Mononuclear cell (primary cell): ENCODE data around the gene TMBIM4. TPM values are rescaled to one million over a fixed set of nuclear protein-coding genes. Genes with fewer than 3 reads are reported as not detected.

Experiments used
- H3K27me3 ChIP-seq: 2 replicates; pipeline ENCODE4 v1.6.0; 2011; ENCODE audit warnings: low read length, control low read depth; ENCODE audit not compliant: insufficient read depth
- H3K4me1 ChIP-seq: 2 replicates; pipeline ENCODE4 v1.5.1; 2011; ENCODE audit warnings: mild to moderate bottlenecking, low read length, control low read depth; ENCODE audit not compliant: insufficient read depth
- H3K4me3 ChIP-seq: 2 replicates; pipeline ENCODE4 v1.5.1; 2011; ENCODE audit warnings: mild to moderate bottlenecking, low read length, moderate library complexity
- H3K9me3 ChIP-seq: 2 replicates; pipeline ENCODE4 v1.5.1; 2011; ENCODE audit warnings: low read depth, mild to moderate bottlenecking, control low read depth, low read length
- total RNA-seq: library from RNA; depleted of rRNA; stranded (reverse); fragments of >200 nt; gene quantifications from one replicate; pipeline ENCODE4 v1.2.3, GENCODE V29; 2012

TMBIM4 gene
- total RNA-seq, 1 donor, result 69.9 TPM

DNA sequence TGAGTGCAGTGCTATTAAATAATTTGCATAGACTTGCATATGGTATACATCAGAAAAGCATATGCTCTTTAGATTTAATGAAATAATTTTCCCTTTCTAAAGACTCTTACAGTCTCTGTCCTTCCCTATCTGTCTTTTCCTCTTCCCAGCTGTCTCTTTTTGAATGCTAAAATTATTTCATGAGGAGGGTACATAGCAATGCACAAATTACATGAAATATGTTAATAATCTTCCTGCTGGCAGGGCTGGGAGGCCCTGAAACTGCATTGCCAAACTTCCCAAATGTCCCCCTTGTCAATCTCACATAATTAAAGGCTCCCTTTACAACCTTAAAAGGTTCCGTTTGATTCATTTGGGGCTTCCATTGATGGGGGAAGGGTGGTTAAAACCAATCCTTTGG is 61.4 kb downstream of the TMBIM4 start:
- H3K9me3 ChIP-seq, result no peaks in the 10 kb centered on the region
- H3K4me3 ChIP-seq, result no peak overlapping the region
- no peaks in the 10 kb centered on the region for H3K27me3 ChIP-seq
- H3K4me1 ChIP-seq, result peaks cover 7% of the 10 kb centered on the region

DNA sequence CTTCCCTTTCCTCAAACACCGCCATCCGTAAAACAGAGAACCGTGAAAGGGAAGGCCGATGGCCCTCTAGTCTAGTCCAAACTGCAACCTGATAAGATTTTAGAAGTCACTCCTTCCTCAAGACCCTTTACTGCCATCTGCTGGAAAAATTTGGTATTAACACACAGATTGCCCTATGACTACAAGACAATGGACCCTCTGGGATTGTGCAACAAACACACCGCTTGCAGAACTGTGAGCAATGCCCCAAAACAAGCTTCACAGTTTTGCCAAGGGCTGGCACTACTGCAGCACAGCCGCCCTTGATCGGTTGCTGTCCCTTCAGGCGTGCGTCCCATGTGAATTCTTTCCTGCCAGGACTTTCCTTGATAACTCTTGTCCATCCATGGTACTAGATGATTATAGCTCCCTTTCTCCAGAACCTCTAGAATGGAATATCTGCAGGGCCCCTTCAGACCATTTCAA is 62.3 kb downstream of the TMBIM4 start:
- no peaks in the 10 kb centered on the region for H3K9me3 ChIP-seq
- H3K4me1 ChIP-seq, result peaks cover 7% of the 10 kb centered on the region
- H3K27me3 ChIP-seq, result no peaks in the 10 kb centered on the region
- no peak overlapping the region for H3K4me3 ChIP-seq

DNA sequence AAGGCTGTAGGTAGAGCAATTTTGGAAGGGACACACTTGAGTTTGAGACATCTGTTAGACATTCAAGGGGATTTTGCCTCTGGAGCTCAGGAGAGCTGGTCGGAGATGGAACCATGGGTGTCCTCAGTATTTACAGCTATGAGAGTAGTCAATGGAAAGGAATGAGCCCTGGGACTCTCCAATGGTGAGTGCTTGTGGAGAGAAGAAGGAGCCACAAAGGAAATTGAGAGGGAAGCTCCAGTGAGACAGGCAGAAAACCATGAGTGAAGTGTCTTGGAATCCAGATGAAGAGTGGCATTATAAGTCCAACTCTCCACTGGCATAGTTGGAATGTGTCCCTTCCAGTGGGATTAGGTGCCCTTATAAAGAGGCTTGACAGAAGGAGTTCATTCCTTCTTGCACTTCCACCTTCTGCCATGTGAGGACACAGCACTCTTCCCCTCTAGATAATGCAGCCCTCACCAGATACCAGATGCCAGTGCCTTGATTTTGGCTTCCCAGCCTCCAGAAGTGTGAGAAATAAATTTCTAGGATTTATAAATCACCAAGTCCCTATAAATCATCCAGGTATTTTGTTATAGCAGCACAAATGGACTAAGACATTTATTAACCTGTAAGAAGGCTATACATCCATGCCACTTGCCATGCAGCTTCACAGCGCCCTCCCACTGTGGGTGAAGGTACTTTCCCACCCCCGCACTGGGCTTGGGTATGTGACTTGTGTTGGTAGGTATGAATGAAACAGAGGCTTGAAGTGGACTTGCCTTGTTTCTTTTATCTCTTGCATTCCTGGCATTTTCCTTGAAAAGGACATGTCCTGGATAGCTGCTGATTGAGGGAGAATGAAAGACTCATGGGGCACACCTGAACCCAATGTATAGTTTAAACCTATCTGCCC is 66.5 kb downstream of the TMBIM4 start:
- H3K27me3 ChIP-seq, result no peaks in the 10 kb centered on the region
- no peaks in the 10 kb centered on the region for H3K9me3 ChIP-seq
- H3K4me1 ChIP-seq, result peaks cover 7% of the 10 kb centered on the region
- no peak overlapping the region for H3K4me3 ChIP-seq

DNA sequence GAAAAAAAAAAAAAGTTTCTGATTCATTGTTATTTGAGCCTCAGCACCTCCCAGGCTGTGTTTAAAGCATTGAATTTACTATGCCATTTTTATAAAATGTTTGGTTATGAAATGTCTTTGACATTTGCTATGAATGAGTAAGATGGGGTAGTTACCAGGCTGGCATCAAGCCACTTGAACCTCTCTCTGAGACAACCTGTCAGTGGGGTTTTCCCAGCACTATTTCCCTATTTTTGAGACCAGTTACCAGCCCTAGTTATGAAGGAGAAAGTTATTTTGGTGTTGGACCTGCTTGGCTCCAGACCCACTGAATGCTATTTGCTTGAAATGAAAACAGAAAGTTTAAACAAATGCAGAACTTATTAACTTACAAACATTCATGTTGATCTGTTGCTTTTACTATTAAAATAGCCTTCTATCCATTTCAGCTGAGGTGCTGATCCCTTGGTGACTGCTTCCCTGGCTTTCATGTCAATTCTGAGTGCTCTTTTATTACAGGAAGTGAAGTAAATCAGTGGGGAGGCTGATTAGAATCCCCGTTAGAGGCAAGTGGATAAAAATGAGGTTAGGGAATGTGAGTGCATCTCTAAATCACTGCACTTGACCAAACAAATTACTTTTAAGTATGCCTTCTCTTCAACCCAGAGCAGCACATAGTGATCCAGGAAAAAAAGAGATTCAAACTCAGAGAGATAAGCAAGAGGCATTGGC is 77.1 kb downstream of the TMBIM4 start:
- no peak overlapping the region for H3K4me3 ChIP-seq
- H3K9me3 ChIP-seq, result no peaks in the 10 kb centered on the region

DNA sequence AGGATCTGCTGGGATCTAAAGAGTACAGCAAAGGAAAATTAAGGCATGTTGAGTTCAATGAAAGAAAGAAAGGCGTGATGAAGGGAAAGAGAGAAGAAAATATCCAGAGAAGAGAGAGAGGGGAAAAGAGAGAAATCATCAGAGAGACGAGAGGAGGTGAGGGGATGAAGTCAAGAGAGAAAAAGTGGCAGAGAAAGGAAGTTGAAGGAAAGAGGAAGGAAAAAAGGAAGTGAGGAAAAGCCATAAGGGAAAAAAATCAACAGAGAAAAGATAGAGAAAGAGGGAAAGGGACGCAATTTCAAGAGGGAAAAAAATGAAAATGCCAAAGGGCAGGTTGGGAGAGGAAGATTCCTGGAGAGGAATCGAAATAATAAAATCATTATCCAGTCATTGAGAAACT is 79.6 kb downstream of the TMBIM4 start:
- H3K4me1 ChIP-seq, result no peaks in the 10 kb centered on the region

More for the DNA sequence above, 77.1 kb downstream of the TMBIM4 start:
- Histone ChIP-seq H3K27me3 (no peaks in the 10 kb centered on the region), H3K4me1 (no peaks in the 10 kb centered on the region)

DNA sequence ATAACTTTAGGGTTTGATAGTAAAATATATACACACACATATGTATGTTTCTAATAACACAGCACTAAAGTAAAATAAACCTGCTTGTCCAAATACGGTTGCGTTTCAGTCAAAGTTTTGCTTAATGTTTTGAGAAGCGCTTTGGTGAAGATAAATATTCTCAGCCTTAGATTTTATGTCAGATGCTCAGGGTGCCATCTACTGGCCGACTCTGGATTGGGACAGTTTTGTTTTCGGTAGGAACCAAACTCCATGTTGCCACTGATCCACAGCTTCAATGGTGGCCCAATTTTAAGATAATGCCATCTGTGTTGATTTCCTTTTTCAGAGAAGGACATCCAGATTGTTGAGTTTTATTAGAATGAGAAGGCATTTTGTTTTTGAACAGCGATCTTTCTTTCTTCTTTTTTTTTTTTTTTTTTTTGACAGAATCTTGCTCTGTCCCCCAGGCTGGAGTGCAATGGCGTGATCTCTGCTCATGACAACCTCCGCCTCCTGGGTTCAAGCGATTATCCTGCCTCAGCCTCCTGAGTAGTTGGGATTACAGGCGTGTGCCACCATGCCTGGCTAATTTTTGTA is 82.3 kb downstream of the TMBIM4 start:
- no peaks in the 10 kb centered on the region for H3K4me1 ChIP-seq
- H3K4me3 ChIP-seq, result no peak overlapping the region
- no peaks in the 10 kb centered on the region for H3K27me3 ChIP-seq
- H3K9me3 ChIP-seq, result no peaks in the 10 kb centered on the region

More for the DNA sequence above, 79.6 kb downstream of the TMBIM4 start:
- Histone ChIP-seq H3K9me3 (no peaks in the 10 kb centered on the region), H3K4me3 (no peak overlapping the region), H3K27me3 (no peaks in the 10 kb centered on the region)

DNA sequence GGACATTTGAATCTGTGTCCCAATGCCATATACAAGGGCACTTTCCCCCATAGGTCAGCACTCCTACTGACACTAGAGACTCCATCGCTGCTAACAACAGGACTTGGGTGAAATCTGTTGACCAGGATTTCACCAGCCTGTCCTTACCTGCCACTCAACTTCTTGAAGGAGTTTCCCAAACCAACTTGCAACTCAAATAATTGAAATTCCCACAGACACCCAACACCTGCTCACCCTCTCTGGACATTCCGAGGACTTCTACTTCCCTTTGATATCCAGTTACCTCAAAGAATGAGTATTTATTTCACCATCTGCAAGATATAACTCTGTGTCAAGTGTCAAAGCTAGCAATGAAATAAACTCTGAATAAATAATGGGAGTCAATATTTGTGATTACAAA is 83.8 kb downstream of the TMBIM4 start:
- H3K4me1 ChIP-seq, result no peaks in the 10 kb centered on the region
- H3K27me3 ChIP-seq, result no peaks in the 10 kb centered on the region
- H3K4me3 ChIP-seq, result no peak overlapping the region
- H3K9me3 ChIP-seq, result no peaks in the 10 kb centered on the region

Other genes starting within 250 kb of the TMBIM4 start
- 5.0 TPM for gene LLPH, start 39.2 kb downstream of the TMBIM4 start, total RNA-seq
- gene IRAK3, start 19.2 kb upstream of the TMBIM4 start, total RNA-seq, result 57.5 TPM
- gene HELB, start 132.5 kb upstream of the TMBIM4 start, total RNA-seq, result 92.4 TPM